DMS53 treated with DMSO at 0.1 percent for 48 hours (cell line): ENCODE data around the gene SCGB1C1.
"Not testable (repeated sequence)": the region's sequence is repeated elsewhere in the genome, so short reads cannot be mapped to it uniquely, and the experiment has no call there.

ENCODE experiments used
- DNase-seq: peaks from one replicate; lab custom pipeline; 2025; ENCODE audit not compliant: unreplicated experiment; lab: John Stamatoyannopoulos, UW

Gene SCGB1C1

GRCh38 chr11:217704-218103 lies 24.8 kb downstream of the SCGB1C1 start:
- DNase-seq = no peak

GRCh38 chr11:218815-219593 lies 26.1 kb downstream of the SCGB1C1 start:
- DNase-seq = no peak

DNA sequence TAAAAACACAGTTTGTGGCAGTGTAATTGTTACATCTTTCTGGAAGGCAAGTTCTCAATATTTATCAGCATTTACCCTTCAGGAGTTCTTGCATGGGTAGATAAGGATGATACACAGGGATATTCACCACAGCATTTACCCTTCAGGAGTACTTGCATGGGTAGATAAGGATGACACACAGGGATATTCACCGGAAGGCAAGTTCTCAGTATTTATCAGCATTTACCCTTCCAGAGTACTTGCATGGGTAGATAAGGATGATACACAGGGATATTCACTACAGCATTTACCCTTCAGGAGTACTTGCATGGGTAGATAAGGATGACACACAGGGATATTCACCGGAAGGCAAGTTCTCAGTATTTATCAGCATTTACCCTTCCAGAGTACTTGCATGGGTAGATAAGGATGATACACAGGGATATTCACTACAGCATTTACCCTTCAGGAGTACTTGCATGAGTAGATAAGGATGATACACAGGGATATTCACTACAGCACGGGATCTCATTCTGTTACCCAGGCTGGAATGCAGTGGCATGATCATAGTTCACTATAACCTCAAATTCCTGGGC lies 27.9 kb downstream of the SCGB1C1 start:
- not testable (repeated sequence) for DNase-seq

- DNase-seq = no peak
These were observed 28.7 kb downstream of the SCGB1C1 start for GRCh38 chr11:221539-221938.

GRCh38 chr11:221998-222789 lies 29.3 kb downstream of the SCGB1C1 start:
- DNase-seq = no peak

- DNase-seq = no peak
These were observed 30.3 kb downstream of the SCGB1C1 start for GRCh38 chr11:223026-223789.

- no peak for DNase-seq
These were observed 31.0 kb downstream of the SCGB1C1 start for GRCh38 chr11:223884-224283.

DNA sequence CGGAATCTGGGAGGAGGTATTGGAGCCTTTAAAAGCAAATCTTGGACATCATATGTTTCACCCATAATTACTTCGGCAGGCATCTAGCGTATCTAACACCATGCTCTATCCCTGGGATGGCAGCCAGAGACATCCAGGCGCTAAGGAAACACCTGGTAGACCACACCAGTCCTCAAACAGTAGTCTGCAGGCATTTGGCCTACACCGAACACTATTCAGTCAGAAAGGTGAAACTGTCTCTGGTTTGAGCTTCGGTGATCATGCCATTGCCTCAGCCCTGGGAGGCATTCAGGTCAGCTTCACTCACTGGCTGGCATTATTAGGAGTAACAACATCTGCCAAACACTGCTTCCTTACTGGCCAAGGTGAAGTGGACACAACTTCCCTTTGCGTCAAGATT lies 31.5 kb downstream of the SCGB1C1 start:
- DNase-seq = no peak

DNA sequence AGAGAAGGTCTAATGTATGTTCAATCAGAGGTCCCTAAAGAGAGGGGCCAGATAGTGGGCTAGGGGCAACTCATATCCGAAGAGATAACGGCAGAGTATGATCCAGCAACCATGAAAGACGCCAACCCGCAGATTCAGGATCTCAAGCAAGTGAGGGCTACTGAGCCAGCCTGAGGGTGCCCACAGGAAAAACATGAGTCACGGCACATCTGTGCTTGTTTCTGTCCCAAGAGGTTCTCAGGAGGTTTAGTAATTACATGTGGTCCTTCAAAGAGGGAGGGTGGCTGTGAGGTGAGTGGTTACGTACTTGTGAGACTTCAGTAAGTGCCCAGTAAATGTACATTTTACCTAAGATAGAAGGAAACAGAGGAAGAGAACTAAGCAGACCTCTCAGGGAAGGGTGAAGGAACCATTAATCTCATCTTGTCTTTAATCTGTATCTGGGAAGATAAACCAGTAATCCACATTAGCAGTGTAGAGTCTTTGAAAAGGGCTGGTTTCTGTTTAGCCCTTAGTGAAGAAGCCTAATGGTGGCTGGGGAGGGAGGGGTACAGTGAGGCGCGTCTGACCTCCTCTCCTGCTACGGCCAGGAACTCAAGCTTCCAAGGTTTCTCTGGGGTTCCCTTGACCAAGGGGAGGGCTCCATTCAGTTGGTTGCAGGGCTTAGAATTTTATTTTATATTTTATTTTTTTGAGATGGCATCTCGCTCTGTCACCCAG lies 33.0 kb downstream of the SCGB1C1 start:
- DNase-seq = no peak

- no peak for DNase-seq
These were observed 35.0 kb downstream of the SCGB1C1 start for GRCh38 chr11:227824-228379.

- no peak for DNase-seq
These were observed 37.6 kb downstream of the SCGB1C1 start for GRCh38 chr11:230431-230830.

DNA sequence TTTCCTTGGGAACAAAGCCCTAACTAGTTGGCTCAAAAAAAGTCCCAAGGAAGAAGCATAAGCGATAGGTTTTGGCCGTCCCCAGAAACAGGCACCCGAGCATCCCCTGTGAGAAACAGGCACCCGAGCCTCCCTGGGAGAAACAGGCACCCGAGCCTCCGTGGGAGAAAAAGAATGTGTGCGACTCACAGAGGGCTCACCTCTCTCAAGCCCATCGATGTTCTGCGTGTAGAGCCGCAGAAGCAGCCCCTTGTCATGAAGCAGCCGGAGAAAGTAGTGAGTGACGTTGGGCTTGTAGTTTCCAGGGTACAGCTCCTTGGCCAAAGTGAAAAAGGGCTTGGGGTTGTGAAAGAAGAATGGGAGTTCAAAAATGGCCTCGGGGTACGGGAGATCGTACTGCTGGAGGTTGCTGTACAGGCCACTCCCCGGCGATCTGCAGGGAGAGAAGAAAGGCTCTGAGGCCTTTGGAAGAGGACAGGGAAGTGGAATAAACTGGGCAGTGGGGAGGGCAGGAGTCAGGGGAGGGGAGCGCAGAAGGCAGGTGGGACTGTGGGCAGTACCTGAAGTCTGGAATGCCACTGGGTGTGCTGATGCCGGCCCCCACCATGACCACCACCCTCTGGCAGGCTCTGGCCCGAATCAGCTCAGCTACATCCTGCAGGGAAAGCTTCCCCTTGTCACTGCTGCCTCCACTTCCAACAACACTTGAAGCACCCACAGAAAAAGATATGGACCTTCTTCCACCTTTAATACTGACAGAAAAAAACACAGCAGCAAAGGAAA lies 40.1 kb downstream of the SCGB1C1 start:
- no peak for DNase-seq

DNA sequence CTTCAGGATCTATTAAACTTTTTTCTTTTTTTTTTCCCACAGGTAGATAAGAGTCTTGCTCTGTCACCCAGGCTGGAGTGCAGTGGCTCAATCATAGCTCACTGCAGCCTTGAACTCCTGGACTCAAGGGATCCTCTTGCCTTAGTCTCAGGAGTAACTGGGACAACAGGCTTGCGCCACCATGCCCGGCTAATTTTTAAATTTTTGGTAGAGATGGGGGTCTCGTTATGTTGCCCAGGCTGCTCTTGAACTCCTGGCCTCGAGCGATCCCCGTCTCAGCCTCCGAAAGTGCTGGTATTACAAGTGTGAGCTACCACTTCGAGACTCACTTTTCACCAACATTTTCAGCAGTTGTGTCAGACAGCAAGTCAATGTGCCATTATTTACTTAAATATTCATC lies 42.3 kb downstream of the SCGB1C1 start:
- DNase-seq = no peak

- DNase-seq = peak; percentile 40
These were observed 42.7 kb downstream of the SCGB1C1 start for GRCh38 chr11:235609-235996.

DNA sequence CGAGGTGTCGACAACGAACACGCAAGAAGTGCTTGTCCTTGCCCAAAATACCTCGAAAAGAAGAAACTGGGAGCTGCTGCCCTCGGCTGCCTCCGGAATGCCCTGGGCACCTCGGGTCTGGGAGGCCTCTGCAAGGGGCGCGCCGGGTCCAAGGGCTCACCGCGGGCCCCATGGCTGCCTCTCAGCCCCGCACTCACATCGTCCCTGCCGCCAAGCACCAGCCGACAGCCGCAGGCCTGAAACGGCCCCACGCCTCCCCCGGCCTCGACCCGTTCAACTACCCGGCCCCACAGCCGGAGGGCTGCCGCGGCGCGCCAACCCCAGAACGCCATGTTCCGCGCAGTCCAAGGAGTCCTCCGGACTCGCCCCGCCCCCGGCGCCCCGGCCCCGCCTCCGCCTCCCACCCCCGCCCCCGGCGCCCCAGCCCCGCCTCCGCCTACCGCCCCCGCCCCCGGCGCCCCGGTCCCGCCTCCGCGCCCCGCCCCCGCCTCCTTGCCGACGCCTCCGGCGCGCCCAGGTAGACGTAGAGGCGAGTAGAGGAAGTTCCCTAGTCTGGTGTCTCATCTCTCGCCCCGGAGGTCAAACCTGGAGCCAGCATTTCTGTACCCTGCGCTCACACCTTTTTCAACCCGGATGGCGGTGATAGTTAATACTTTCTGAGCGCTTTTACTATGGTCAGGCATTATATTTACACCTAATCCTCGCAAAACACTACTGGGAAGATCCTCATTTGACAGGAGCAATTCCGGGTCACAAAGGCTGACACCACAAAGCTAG lies 43.3 kb downstream of the SCGB1C1 start, which contains the start of gene SIRT3:
Gene SIRT3, minus strand, starts transcription at position 346 of the 777 bp plus-strand sequence. Its CDS starts 14 bp downstream, at position 332.
- peak; percentile 75 for DNase-seq

DNA sequence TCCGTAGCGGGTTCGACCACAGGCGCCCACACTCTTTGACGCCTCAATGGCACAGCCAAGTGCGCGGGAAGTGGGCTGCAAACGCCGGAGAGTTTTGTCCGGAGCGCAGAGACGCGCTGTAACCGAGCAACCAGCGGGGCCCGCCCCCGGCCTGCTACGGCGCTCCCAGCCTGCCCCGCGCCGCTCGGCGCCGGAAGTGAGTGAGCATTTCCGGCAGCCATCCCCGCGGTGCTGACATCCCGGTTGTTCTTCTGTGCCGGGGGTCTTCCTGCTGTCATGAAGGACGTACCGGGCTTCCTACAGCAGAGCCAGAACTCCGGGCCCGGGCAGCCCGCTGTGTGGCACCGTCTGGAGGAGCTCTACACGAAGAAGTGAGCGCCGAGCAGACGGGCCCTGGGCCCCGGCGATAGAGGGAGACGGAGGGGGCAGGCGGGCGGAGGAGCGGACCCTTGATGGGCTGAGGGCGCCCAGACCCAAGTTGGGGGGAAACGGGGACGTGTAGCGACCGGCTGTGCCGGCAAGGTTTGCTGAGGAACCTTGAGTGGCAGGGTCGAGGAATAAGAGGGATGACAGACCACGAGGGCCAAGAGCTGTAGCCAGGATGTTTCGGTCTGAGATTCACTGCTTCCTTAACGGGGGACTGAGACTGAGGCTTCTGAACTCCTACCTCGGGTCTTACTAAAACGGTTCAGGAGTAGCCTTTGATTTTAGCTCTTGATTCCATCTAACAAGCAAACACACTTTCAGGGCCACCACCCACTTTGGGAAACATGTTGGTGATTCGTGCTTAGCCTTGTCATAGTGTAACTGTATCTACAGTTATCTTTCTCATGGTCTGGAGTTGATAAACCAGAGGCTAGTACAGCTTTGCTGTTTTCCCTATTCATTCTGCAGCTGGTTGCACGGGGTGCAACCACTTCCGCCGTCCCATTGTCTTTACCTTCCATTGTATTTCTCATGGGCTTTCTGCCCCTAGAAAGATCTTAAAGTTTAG lies 44.2 kb downstream of the SCGB1C1 start, which contains the start of gene PSMD13:
Gene PSMD13, plus strand, starts transcription at position 203 of the 994 bp plus-strand sequence. Its CDS starts 74 bp downstream, at position 277.
- peak; percentile 80 for DNase-seq

- not testable (repeated sequence) for DNase-seq
These were observed 45.5 kb downstream of the SCGB1C1 start for GRCh38 chr11:238346-238745.
